ENCODE data around the gene ZBTB42. TPM values are rescaled to one million over a fixed set of nuclear protein-coding genes. Genes with fewer than 3 reads are reported as not detected.

Gene ZBTB42
- total and polyA plus RNA-seq, 2 donors (not counting 3 experiments of a cell fraction or from before 2014, with no cell fraction given) = 3.1 to 3.8 TPM

DNA sequence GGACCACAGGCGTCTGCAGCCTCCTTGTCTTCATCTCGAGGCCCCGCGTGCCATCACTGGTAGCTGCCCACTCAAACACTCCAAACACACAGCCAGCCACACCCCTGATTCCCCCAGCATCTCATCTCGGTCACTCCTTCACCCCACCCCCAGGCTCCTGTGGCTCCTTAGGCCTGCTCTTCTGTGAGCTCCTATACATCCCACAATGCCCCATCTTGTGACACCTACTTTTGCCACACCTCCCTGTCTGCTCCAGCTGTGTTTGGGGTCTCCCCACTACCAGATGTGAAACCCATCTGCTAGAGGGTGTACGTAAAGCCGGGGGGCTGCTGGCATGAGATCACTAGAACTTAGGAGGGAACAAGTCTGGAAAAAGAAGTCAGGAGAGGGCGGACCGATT is 9.5 kb upstream of the ZBTB42 start:
- Histone ChIP-seq H4K20me1 (replicated peaks; ENCODE audit: control insufficient read depth, extremely low read depth, insufficient read depth, low read length) (no peaks in the 10 kb centered on the region), H3K4me3 (replicated peaks in 1 of 3; ENCODE audit: insufficient read depth in 1 of 3, low read depth in 1 of 3, low read length in 3 of 3) (no peak overlapping the region), H3K27me3 (ENCODE audit: control insufficient read depth in 2 of 2, insufficient read depth in 2 of 2, low read length in 2 of 2) (no peaks in the 10 kb centered on the region), H3K4me2 (ENCODE audit: insufficient read depth, low read length) (no peak overlapping the region), H3K9me1 (replicated peaks; ENCODE audit: control insufficient read depth, extremely low read depth, insufficient read depth, low read length) (no peaks in the 10 kb centered on the region), H3K27ac (ENCODE audit: insufficient read depth, low read depth, low read length) (no peak overlapping the region), H3K79me2 (ENCODE audit: control insufficient read depth, insufficient read depth, low read length) (peaks cover 68% of the 10 kb centered on the region), H3K36me3 (ENCODE audit: control insufficient read depth in 2 of 2, extremely low read depth in 1 of 2, insufficient read depth in 2 of 2, low read length in 2 of 2) (peaks cover 2 to 24% of the 10 kb centered on the region in 2 experiments), H3K9me3 (replicated peaks; ENCODE audit: control insufficient read depth, insufficient read depth, low read length) (no peaks in the 10 kb centered on the region), H3K9ac (replicated peaks; ENCODE audit: extremely low read depth, insufficient read depth, low read length) (no peak overlapping the region), H3K4me1 (ENCODE audit: control insufficient read depth, extremely low read depth, insufficient read depth, low read length) (peaks cover 10% of the 10 kb centered on the region), H2AFZ (ENCODE audit: low read depth, low read length) (no peak overlapping the region)
- intact Hi-C loops (cut with micrococcal nuclease) (no loop called here), dilution Hi-C loops (cut with MboI; ENCODE audit: extremely low pct_ligation_motif_present, low sequenced_read_pairs) (no loop called here)
- CTCF ChIA-PET = interaction anchor here (0.9 to 1.6 kb wide), 3 partner anchors 10 to 39 kb away, joined by 3 to 5 read pairs (median 4); partner anchors contain the start of genes SIVA1 and ZBTB42
- TF ChIP-seq POLR2A (IDR thresholded peaks at IDR 0.05; ENCODE audit: low read depth, low read length) (no peak), JUN (IDR thresholded peaks at IDR 0.05; ENCODE audit: borderline replicate concordance, insufficient read depth, insufficient read length, low read depth) (no peak), FOS (IDR thresholded peaks at IDR 0.05; ENCODE audit: borderline replicate concordance, insufficient read depth, low read length) (no peak), GATA2 (IDR thresholded peaks at IDR 0.05; ENCODE audit: insufficient read depth, insufficient read length, low read depth, low read length) (no peak), EZH2 (IDR thresholded peaks at IDR 0.05; ENCODE audit: borderline replicate concordance, low read depth, low read length, severe bottlenecking) (no peak), MYC (IDR thresholded peaks at IDR 0.05; ENCODE audit: low read depth, low read length) (no peak), POLR2AphosphoS5 (IDR thresholded peaks at IDR 0.05; ENCODE audit: insufficient read depth, low read depth, low read length) (no peak)
- TF ChIP-seq, protein P1, sequence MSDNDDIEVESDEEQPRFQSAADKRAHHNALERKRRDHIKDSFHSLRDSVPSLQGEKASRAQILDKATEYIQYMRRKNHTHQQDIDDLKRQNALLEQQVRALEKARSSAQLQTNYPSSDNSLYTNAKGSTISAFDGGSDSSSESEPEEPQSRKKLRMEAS (IDR thresholded peaks at IDR 0.05; ENCODE audit: insufficient read depth, insufficient read length) = no peak
- TF ChIP-seq, protein P2, sequence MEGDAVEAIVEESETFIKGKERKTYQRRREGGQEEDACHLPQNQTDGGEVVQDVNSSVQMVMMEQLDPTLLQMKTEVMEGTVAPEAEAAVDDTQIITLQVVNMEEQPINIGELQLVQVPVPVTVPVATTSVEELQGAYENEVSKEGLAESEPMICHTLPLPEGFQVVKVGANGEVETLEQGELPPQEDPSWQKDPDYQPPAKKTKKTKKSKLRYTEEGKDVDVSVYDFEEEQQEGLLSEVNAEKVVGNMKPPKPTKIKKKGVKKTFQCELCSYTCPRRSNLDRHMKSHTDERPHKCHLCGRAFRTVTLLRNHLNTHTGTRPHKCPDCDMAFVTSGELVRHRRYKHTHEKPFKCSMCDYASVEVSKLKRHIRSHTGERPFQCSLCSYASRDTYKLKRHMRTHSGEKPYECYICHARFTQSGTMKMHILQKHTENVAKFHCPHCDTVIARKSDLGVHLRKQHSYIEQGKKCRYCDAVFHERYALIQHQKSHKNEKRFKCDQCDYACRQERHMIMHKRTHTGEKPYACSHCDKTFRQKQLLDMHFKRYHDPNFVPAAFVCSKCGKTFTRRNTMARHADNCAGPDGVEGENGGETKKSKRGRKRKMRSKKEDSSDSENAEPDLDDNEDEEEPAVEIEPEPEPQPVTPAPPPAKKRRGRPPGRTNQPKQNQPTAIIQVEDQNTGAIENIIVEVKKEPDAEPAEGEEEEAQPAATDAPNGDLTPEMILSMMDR (IDR thresholded peaks at IDR 0.05; ENCODE audit: extremely low read depth in 1 of 2, insufficient read depth in 1 of 2, low read depth in 1 of 2, low read length in 2 of 2) = no peak
- POLR2A ChIA-PET = no interaction called here
- FAIRE-seq = no peak
- DNase-seq (ENCODE audit: low read depth, low spot score) = no peak
- no TSS peak for BruUV-seq (replicated peaks)
